Measurements from ENCODE around the gene PIP4K2A. TPM values are rescaled to one million over a fixed set of nuclear protein-coding genes. Genes with fewer than 3 reads are reported as not detected.

PIP4K2A gene
- total and polyA plus RNA-seq, 2 experiments from 2014 or later = 39.9 to 40.1 TPM

DNA sequence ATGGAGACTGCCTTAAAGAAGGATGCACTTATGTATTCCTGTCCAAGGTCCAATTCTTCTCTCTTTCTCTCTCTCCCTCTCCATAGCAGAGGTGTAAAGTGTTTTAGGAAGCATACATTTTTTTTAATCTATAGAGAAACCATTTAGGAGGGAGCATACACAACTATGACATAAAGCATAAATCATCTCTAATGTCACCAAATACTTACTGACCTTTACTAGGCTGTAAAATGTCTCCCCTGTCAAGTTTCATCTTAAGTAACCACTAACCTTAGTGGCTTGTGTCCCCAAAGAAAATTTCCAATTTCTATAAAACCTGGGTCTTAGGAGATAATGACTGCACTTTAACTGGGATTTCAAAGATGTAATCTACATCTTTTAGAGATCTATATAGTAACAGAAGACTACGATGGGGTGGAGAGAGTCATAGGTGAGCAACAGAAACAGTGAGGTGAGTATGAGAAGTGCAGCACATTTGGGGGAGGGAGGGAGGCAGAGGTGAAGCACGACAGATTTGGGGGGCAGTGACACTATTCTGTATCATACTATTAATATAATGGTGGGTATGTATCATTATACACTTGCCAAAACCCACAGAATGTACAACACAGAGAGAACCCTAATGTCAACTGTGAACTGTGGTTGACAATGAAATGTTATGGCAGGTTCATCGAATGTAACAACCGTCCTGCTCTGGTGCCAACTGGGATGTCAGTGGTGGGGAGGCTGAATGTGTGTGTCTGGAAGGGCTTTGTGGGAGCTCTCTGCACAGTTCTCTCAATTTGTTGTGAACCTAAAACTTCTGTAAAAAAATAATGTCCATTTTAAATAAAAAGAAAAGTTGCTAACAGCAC, 79.5 kb downstream of the PIP4K2A start (continued):
- TF ChIP-seq EZH2phosphoT487 (IDR thresholded peaks at IDR 0.05; ENCODE audit: unreplicated experiment) (no peak), ZNF114 (CRISPR knock-in tag; IDR thresholded peaks at IDR 0.05) (no peak), CTCF (conservative IDR thresholded peaks at IDR 0.05; ENCODE audit: low read depth in 2 of 2) (no peak)

DNA sequence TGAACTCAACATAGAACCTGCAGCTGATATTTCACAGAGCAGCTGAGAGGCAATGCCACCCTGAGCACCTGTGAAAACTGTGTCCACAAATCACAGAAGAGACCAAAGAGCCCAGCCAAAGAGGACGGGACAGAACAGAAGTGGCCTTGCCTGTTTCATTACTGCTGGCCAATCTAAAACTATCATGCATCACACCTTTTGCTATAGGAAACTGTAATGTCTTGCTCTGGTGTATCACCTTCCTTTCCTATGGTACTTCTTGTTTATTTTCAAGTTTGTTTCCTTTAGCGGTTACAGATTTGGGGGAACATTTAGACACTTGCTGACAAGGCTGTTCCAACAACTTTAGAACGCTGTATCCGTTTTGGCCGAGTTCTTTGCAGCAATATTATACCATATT, 80.3 kb downstream of the PIP4K2A start:
- no peak for DNase-seq (ENCODE audit: low spot score)
- Histone ChIP-seq H3K36me3 (ENCODE audit: insufficient read depth) (no peaks in the 10 kb centered on the region), H3K4me3 (no peak overlapping the region), H3K27ac (ENCODE audit: low read depth) (no peak overlapping the region), H2AFZ (no peak overlapping the region), H3F3A (replicated peaks; ENCODE audit: low read depth) (no peaks in the 10 kb centered on the region), H3K9me2 (ENCODE audit: insufficient read depth) (no peaks in the 10 kb centered on the region), H3K4me2 (no peak overlapping the region), H3K4me1 (ENCODE audit: insufficient read depth) (peaks cover 21% of the 10 kb centered on the region), H4K20me1 (replicated peaks; ENCODE audit: insufficient read depth) (peaks cover 9% of the 10 kb centered on the region; the same call in 1 of the 2 replicates), H3K79me2 (replicated peaks; ENCODE audit: insufficient read depth) (peaks cover 98% of the 10 kb centered on the region), H3K27me3 (ENCODE audit: insufficient read depth) (no peaks in the 10 kb centered on the region)
- Mint-ChIP-seq H3K27me3 (ENCODE audit: insufficient read depth, low read depth, poor library complexity) (peaks cover 1% of the 10 kb centered on the region), H3K4me3 (no peak overlapping the region), H3K9me3 (no peaks in the 10 kb centered on the region), H3K27ac (no peak overlapping the region), H3K36me3 (ENCODE audit: low read depth) (peaks cover 8% of the 10 kb centered on the region; the same call in 2 of the 3 replicates), H3K4me1 (peaks cover 32% of the 10 kb centered on the region)
- ATAC-seq = no peak
- no peak for TF ChIP-seq ZNF114 (CRISPR knock-in tag; IDR thresholded peaks at IDR 0.05)
- TF ChIP-seq, protein P1, sequence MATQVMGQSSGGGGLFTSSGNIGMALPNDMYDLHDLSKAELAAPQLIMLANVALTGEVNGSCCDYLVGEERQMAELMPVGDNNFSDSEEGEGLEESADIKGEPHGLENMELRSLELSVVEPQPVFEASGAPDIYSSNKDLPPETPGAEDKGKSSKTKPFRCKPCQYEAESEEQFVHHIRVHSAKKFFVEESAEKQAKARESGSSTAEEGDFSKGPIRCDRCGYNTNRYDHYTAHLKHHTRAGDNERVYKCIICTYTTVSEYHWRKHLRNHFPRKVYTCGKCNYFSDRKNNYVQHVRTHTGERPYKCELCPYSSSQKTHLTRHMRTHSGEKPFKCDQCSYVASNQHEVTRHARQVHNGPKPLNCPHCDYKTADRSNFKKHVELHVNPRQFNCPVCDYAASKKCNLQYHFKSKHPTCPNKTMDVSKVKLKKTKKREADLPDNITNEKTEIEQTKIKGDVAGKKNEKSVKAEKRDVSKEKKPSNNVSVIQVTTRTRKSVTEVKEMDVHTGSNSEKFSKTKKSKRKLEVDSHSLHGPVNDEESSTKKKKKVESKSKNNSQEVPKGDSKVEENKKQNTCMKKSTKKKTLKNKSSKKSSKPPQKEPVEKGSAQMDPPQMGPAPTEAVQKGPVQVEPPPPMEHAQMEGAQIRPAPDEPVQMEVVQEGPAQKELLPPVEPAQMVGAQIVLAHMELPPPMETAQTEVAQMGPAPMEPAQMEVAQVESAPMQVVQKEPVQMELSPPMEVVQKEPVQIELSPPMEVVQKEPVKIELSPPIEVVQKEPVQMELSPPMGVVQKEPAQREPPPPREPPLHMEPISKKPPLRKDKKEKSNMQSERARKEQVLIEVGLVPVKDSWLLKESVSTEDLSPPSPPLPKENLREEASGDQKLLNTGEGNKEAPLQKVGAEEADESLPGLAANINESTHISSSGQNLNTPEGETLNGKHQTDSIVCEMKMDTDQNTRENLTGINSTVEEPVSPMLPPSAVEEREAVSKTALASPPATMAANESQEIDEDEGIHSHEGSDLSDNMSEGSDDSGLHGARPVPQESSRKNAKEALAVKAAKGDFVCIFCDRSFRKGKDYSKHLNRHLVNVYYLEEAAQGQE (IDR thresholded peaks at IDR 0.05; ENCODE audit: unreplicated experiment) = no peak
- no peak for TF ChIP-seq ZNF462 (CRISPR knock-in tag; IDR thresholded peaks at IDR 0.05)
- no peak for TF ChIP-seq EZH2 (IDR thresholded peaks at IDR 0.05; ENCODE audit: low read depth, unreplicated experiment)
- TF ChIP-seq NANOG (IDR thresholded peaks at IDR 0.05; ENCODE audit: borderline replicate concordance) = no peak
- TF ChIP-seq EZH2phosphoT487 (IDR thresholded peaks at IDR 0.05; ENCODE audit: unreplicated experiment) = no peak
- no peak for TF ChIP-seq POLR2AphosphoS5 (IDR thresholded peaks at IDR 0.05; ENCODE audit: low read depth)
- no peak for TF ChIP-seq ZNF331 (CRISPR knock-in tag; IDR thresholded peaks at IDR 0.05; ENCODE audit: low read depth)
- TF ChIP-seq CTCF (conservative IDR thresholded peaks at IDR 0.05; ENCODE audit: low read depth in 2 of 2) = no peak
